Neural progenitor cell (in vitro differentiated cells): ENCODE measurements around the gene TTLL8. TPM values are rescaled to one million over a fixed set of nuclear protein-coding genes. Genes with fewer than 3 reads are reported as not detected.

Experiments used
- DNase-seq: peaks from one replicate; pipeline ENCODE4 v3.0.0-alpha.2; 2016; ENCODE audit warnings: low spot score
- H2AFZ ChIP-seq: fragments of 200-600 bp; sonication (generic); replicated peaks from 2 replicates; pipeline ENCODE4 v1.6.1; 2016; ENCODE audit warnings: antibody characterized with exemption
- H3F3A ChIP-seq: fragments of 200-600 bp; sonication (generic); 2 replicates; pipeline ENCODE4 v1.6.1; 2016; ENCODE audit warnings: antibody characterized with exemption, low read depth
- H3K27ac ChIP-seq: fragments of 200-600 bp; sonication (generic); 2 replicates; pipeline ENCODE4 v1.5.1; 2016; ENCODE audit warnings: mild to moderate bottlenecking
- H3K27me3 ChIP-seq: fragments of 200-600 bp; sonication (generic); 2 replicates; pipeline ENCODE4 v1.6.1; 2016; ENCODE audit warnings: mild to moderate bottlenecking, moderate library complexity
- H3K36me3 ChIP-seq: fragments of 200-600 bp; sonication (generic); 2 replicates; pipeline ENCODE4 v1.5.1; 2016
- H3K4me1 ChIP-seq: fragments of 200-600 bp; sonication (generic); 2 replicates; pipeline ENCODE4 v1.6.1; 2016; ENCODE audit warnings: mixed run types
- H3K4me2 ChIP-seq: fragments of 200-600 bp; sonication (generic); 2 replicates; pipeline ENCODE4 v1.6.1; 2016
- H3K4me3 ChIP-seq: fragments of 200-600 bp; sonication (generic); 2 replicates; pipeline ENCODE4 v1.5.1; 2016
- H3K79me2 ChIP-seq: fragments of 200-600 bp; sonication (generic); 2 replicates; pipeline ENCODE4 v1.6.1; 2016; ENCODE audit warnings: low read depth
- H3K9ac ChIP-seq: fragments of 200-600 bp; sonication (generic); 2 replicates; pipeline ENCODE4 v1.6.1; 2016
- H3K9me3 ChIP-seq: fragments of 200-600 bp; sonication (generic); 2 replicates; pipeline ENCODE4 v1.5.1; 2016; ENCODE audit warnings: low read depth
- H4K20me1 ChIP-seq: fragments of 200-600 bp; sonication (generic); 2 replicates; pipeline ENCODE4 v1.6.1; 2016; ENCODE audit warnings: low read depth
- H3K27ac Mint-ChIP-seq: 3 replicates; pipeline ENCODE4 v1.8.0; 2021; ENCODE audit warnings: mixed read lengths
- H3K27me3 Mint-ChIP-seq: 2 replicates; pipeline ENCODE4 v1.8.0; 2022; ENCODE audit warnings: low read depth, mild to moderate bottlenecking, inconsistent platforms, moderate library complexity, mixed read lengths; ENCODE audit not compliant: insufficient read depth
- H3K36me3 Mint-ChIP-seq: 3 replicates; pipeline ENCODE4 v1.8.0; 2021; ENCODE audit warnings: mixed read lengths
- H3K4me1 Mint-ChIP-seq: 3 replicates; pipeline ENCODE4 v1.8.0; 2021; ENCODE audit warnings: mixed read lengths
- H3K4me3 Mint-ChIP-seq: 3 replicates; pipeline ENCODE4 v1.8.0; 2021; ENCODE audit warnings: mild to moderate bottlenecking, moderate library complexity, mixed read lengths
- H3K9me3 Mint-ChIP-seq: 3 replicates; pipeline ENCODE4 v1.8.0; 2020; ENCODE audit warnings: mixed read lengths
- EZH2 ChIP-seq: fragments of 200-600 bp; sonication (generic); IDR thresholded peaks from 2 replicates; pipeline ENCODE4 v1.6.1; 2017; ENCODE audit warnings: antibody characterized with exemption, mild to moderate bottlenecking, moderate library complexity
- EZH2phosphoT487 ChIP-seq: fragments of 200-600 bp; sonication (generic); IDR thresholded peaks from 2 replicates; pipeline ENCODE4 v1.6.1; 2017; ENCODE audit warnings: antibody characterized with exemption
- total RNA-seq: library from RNA; depleted of rRNA; stranded (reverse); fragments of >200 nt; gene quantifications from 2 replicates; pipeline ENCODE4 v1.2.3, GENCODE V29; 2015; ENCODE audit warnings: low replicate concordance
- TF ChIP-seq, protein P1 (sequence below): fragments of 200-600 bp; sonication (generic); IDR thresholded peaks from 2 replicates; pipeline ENCODE4 v1.5.1; 2017; ENCODE audit warnings: antibody characterized with exemption, mild to moderate bottlenecking

Gene TTLL8
- total RNA-seq, 1 donor from 2014 or later = not detected

DNA sequence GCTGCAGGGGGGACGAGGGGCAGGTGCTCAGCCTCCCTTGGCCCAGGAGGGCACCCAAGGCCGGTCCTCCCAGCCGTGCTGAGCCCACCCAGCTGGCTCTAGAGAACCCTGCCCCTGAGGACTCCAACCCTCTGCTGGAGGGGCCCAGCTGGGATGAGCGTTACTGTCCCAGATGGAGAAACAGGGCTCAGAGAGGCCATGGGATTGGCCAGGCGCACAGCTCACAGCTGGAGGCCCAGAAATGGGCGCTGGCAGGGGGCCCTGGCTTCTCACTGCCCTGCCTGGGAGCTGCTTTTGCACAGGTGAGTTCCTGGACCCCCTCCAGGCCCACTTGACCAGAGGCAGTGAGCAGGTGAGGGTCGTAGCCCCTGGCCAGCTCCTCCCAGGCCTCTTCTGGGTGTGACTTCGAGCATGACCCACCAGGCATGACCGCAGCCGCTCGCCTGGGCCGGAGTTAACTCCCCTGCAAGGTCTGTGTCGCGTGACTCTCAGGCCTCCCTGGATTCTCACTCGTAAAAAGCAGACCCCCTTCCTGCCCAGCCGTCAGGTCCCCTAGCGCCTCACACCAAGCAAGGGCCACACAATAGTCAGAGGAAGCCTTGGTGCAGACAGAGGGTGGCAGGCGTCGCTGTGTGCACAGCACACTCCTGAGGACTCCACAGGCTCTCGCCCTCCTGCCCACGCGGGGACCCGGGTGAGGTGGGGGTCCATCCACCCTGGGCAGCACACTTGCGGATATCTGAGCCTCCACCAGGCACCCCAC lies 25.8 kb downstream of the TTLL8 start:
- H3K36me3 ChIP-seq = no peaks in the 10 kb centered on the region
- no peak for DNase-seq
- no peak for TF ChIP-seq EZH2
- TF ChIP-seq EZH2phosphoT487 = no peak
- TF ChIP-seq, protein P1, sequence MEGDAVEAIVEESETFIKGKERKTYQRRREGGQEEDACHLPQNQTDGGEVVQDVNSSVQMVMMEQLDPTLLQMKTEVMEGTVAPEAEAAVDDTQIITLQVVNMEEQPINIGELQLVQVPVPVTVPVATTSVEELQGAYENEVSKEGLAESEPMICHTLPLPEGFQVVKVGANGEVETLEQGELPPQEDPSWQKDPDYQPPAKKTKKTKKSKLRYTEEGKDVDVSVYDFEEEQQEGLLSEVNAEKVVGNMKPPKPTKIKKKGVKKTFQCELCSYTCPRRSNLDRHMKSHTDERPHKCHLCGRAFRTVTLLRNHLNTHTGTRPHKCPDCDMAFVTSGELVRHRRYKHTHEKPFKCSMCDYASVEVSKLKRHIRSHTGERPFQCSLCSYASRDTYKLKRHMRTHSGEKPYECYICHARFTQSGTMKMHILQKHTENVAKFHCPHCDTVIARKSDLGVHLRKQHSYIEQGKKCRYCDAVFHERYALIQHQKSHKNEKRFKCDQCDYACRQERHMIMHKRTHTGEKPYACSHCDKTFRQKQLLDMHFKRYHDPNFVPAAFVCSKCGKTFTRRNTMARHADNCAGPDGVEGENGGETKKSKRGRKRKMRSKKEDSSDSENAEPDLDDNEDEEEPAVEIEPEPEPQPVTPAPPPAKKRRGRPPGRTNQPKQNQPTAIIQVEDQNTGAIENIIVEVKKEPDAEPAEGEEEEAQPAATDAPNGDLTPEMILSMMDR = no peak
- H3K79me2 ChIP-seq = no peaks in the 10 kb centered on the region
- no peaks in the 10 kb centered on the region for H3K36me3 Mint-ChIP-seq
- no peak overlapping the region for H3K27ac ChIP-seq
- H3K4me1 Mint-ChIP-seq = peaks cover 9% of the 10 kb centered on the region
- H3K4me1 ChIP-seq = no peaks in the 10 kb centered on the region
- H3K4me3 ChIP-seq = no peak overlapping the region
- no peak overlapping the region for H3K4me2 ChIP-seq
- no peaks in the 10 kb centered on the region for H4K20me1 ChIP-seq
- no peak overlapping the region for H3K4me3 Mint-ChIP-seq
- no peaks in the 10 kb centered on the region for H3K9me3 Mint-ChIP-seq
- no peak overlapping the region for H3K9ac ChIP-seq
- no peaks in the 10 kb centered on the region for H3F3A ChIP-seq
- H3K27me3 ChIP-seq = peaks cover 30% of the 10 kb centered on the region
- H3K27me3 Mint-ChIP-seq = peaks cover 9% of the 10 kb centered on the region
- no peaks in the 10 kb centered on the region for H3K9me3 ChIP-seq
- no peak overlapping the region for H3K27ac Mint-ChIP-seq
- H2AFZ ChIP-seq = no peak overlapping the region

DNA sequence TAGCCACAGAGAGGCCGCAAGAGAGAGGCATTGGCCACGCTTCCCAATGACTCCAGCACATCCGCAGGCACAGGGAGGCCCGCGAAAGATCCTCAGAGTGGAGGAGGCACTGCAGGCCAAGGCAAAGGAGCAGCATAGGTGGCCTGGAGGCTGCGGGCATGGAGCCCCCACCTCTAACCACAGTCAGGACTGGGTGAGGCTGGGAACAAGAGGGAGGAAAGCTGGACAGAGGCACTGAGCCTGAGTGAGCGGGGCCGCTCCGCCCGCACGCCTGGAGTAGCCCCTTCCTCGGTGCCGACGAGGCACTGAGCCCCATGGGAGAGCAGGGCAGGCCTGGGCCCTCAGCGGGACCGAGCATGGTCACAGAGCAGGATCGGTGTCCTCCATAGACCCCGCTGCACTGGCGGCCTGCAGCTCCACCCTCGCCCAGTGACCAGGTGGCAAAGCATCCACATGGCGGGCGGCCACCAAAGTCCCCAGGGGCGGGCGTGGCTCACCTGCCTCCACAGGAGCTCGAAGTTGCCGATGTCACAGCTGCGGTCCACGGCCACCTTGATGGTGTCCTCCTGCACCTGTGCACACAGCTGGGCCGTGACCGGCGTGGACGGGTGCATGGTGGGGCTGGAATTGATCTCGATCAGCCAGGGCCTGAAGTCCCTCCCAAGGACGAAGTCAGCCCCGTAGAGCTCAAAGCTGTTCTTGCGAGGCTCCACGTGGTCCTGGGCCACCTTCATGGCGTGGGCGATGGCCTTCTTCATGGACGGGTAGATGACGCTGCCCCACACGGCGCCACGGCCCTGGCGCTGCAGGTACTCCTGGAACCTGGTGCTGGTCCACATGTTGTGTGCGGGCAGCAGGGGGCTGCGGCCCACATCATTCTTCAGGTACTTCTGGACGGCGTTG lies 26.7 kb downstream of the TTLL8 start:
- Histone ChIP-seq H3K9ac (no peak overlapping the region), H2AFZ (no peak overlapping the region), H3K79me2 (no peaks in the 10 kb centered on the region), H3K36me3 (no peaks in the 10 kb centered on the region), H3K4me3 (no peak overlapping the region), H3F3A (no peaks in the 10 kb centered on the region), H3K9me3 (no peaks in the 10 kb centered on the region), H3K27me3 (peaks cover 30% of the 10 kb centered on the region), H3K27ac (no peak overlapping the region), H3K4me2 (no peak overlapping the region), H4K20me1 (no peaks in the 10 kb centered on the region), H3K4me1 (no peaks in the 10 kb centered on the region)
- Mint-ChIP-seq H3K4me1 (peaks cover 9% of the 10 kb centered on the region), H3K9me3 (no peaks in the 10 kb centered on the region), H3K27ac (no peak overlapping the region), H3K27me3 (peaks cover 11% of the 10 kb centered on the region), H3K36me3 (no peaks in the 10 kb centered on the region), H3K4me3 (no peak overlapping the region)
- no peak for DNase-seq
- no peak for TF ChIP-seq EZH2phosphoT487
- no peak for TF ChIP-seq EZH2
- TF ChIP-seq, protein P1 = no peak

DNA sequence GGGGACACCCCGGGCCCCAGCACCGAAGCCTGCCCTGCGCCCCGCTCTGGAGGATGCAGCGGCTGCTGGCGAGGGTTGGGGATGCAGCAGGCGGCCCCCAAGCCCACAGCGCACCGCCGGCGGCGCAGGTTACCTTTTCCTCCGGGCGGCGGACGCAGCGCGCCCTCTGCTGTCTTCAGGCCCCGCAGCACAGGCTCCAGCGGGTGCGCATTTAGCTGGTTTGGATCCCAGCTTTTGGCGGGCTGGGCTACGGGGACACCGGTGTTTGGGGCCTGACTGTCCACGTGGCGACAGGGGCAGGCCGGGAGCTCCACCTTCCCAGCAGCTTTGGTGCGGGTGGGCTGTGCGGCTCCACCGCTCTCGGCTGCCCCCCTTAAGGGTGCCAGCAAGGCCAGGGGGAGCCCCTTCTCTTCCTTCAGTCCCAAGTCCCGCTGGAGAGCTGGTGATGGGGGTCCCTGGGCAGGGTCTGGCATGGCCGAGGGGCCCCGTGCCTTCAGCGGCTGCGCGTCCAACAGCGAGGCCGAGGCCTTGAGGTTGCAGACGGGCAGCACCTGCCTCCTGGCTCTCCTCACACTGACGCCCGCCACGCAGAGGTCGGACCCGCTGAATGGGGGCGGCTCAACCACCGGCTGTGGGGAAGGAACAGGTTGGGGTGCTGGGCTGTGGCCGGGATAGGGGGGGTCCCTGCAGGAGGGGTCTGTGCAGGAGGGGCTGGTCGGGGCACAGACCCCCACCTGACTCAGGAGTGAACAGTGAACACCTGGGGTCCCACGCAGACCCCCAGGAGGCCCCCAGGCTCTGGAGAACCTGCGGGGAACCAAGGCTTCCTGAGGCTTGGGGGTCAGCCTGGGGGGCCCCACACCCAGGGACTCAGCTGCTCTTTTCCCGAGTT lies 27.6 kb downstream of the TTLL8 start:
- H3K4me1 Mint-ChIP-seq = peaks cover 9% of the 10 kb centered on the region
- DNase-seq = peak; percentile 94
- Histone ChIP-seq H3F3A (no peaks in the 10 kb centered on the region), H3K9me3 (no peaks in the 10 kb centered on the region), H3K27ac (no peak overlapping the region), H3K4me1 (no peaks in the 10 kb centered on the region), H2AFZ (peak overlapping the region; percentile 85), H3K79me2 (no peaks in the 10 kb centered on the region), H3K4me2 (peak overlapping the region; percentile 78), H3K27me3 (peaks cover 30% of the 10 kb centered on the region), H4K20me1 (no peaks in the 10 kb centered on the region), H3K4me3 (peak overlapping the region; percentile 36), H3K36me3 (no peaks in the 10 kb centered on the region), H3K9ac (no peak overlapping the region)
- no peak overlapping the region for H3K4me3 Mint-ChIP-seq
- H3K36me3 Mint-ChIP-seq = no peaks in the 10 kb centered on the region
- TF ChIP-seq EZH2phosphoT487 (peak; percentile 28), EZH2 (peak; percentile 47)
- TF ChIP-seq, protein P1 = peak; percentile 91
- no peak overlapping the region for H3K27ac Mint-ChIP-seq
- no peaks in the 10 kb centered on the region for H3K9me3 Mint-ChIP-seq
- peaks cover 14% of the 10 kb centered on the region for H3K27me3 Mint-ChIP-seq
